ENCODE measurements around the gene BUB1B. TPM values are rescaled to one million over a fixed set of nuclear protein-coding genes. Genes with fewer than 3 reads are reported as not detected.

The BUB1B gene
- total RNA-seq: 10 to 100 TPM; 15.5 to 31.6 TPM

GRCh38 chr15:40160689-40161688 lies at the start of gene BUB1B:
Gene BUB1B, plus strand, starts transcription at chr15:40161069. Its CDS starts 152 bp downstream, at chr15:40161221.

GRCh38 chr15:40238532-40239403 lies 77.9 kb downstream of the BUB1B start, which contains the start of gene PAK6:
Gene PAK6, plus strand, starts transcription at chr15:40239063. Its CDS starts 25,723 bp downstream, at chr15:40264786.

Other genes with a start within 250 kb of the BUB1B start
- gene GPR176, start 240.8 kb upstream of the BUB1B start, total RNA-seq: 10 to 100 TPM in 1 of 2 donors, 1 to 10 TPM in 1; 7.2 to 12.3 TPM
- gene EIF2AK4, start 227.0 kb upstream of the BUB1B start, total RNA-seq: 10 to 100 TPM; 45.4 to 70.9 TPM
- 10 to 100 TPM; 77.8 to 85.9 TPM for gene SRP14, start 121.9 kb upstream of the BUB1B start, total RNA-seq
- gene BMF, start 52.2 kb upstream of the BUB1B start, total RNA-seq: 1 to 10 TPM; 2.0 to 3.4 TPM
- 1 to 10 TPM in 1 of 2 donors, under 1 TPM in 1; 1.00 to 1.4 TPM for gene PAK6, start 78.0 kb downstream of the BUB1B start, total RNA-seq
- gene ANKRD63, start 122.0 kb downstream of the BUB1B start, total RNA-seq: not detected
- gene PLCB2, start 146.9 kb downstream of the BUB1B start, total RNA-seq: 1 to 10 TPM; 1.0 to 3.3 TPM
- gene INAFM2, start 162.6 kb downstream of the BUB1B start, total RNA-seq: 10 to 100 TPM in 1 of 2 donors, 1 to 10 TPM in 1; 5.2 to 10.7 TPM
- gene CCDC9B, start 179.9 kb downstream of the BUB1B start, total RNA-seq: 10 to 100 TPM; 30.3 to 39.9 TPM
- gene PHGR1, start 190.0 kb downstream of the BUB1B start, total RNA-seq: not detected
- gene DISP2, start 197.2 kb downstream of the BUB1B start, total RNA-seq: under 1 TPM; 0.33 to 0.69 TPM
- 100 to 1,000 TPM in 1 of 2 donors, 10 to 100 TPM in 1; 36.1 to 115 TPM for gene KNSTRN, start 221.7 kb downstream of the BUB1B start, total RNA-seq
- gene IVD, start 244.7 kb downstream of the BUB1B start, total RNA-seq: 10 to 100 TPM; 33.6 to 40.6 TPM

All from melanocyte of skin (primary cell).